Fibroblast of skin of scalp (primary cell): ENCODE measurements around the gene SPTB. TPM values are rescaled to one million over a fixed set of nuclear protein-coding genes. Genes with fewer than 3 reads are reported as not detected.
"Not testable (repeated sequence)": the region's sequence is repeated elsewhere in the genome, so short reads cannot be mapped to it uniquely, and the experiment has no call there.

ENCODE experiments used
- DNase-seq: peaks from one replicate; pipeline ENCODE4 v3.0.0-alpha.2; 2013
- polyA plus RNA-seq, 2 experiments: library from polyadenylated mRNA; unstranded; fragments of 120-200 nt; gene quantifications; one replicate each; pipeline ENCODE4 v1.2.1, GENCODE V29; 2013; ENCODE audit not compliant: insufficient read length in 2 of 2

SPTB gene
- 1.1 TPM for polyA plus RNA-seq (2013, experiment 1 of 2; ENCODE audit: insufficient read length)
- 5.1 TPM for polyA plus RNA-seq (2013, experiment 2 of 2; ENCODE audit: insufficient read length)

DNA sequence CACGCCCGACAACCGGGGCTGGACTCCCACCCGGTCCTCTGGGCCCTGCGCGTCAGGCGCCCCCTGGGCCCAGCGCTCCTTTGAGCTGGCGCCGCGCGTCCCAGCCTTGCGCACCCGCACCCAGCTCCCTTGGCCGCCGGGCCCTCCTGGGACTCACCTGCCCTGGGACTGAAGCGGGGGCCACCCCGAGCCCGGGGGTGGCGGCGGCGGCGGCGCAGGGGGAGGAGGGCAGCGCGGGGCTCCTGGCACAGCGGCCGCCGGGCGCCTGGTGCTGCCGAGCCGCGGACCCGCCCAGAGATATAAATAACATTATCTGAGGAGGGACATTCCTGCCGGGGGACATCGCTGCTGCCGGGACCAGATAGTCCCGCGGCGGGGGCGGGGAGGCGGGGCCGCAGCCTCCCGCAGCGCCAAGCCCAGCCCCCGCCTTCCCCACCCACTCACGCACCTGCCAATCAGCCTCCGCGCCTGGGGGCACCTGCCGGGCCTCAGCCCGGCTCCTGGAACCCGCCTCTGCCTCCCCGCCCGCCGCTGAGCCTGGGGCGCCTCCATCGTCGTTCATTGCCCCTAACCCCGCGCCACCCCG, at the start of gene SPTB:
Gene SPTB (minus strand): TSS at position 273 of the 586 bp plus-strand sequence. CDS start 56,813 bp downstream, outside the sequence.
- DNase-seq, result no peak

DNA sequence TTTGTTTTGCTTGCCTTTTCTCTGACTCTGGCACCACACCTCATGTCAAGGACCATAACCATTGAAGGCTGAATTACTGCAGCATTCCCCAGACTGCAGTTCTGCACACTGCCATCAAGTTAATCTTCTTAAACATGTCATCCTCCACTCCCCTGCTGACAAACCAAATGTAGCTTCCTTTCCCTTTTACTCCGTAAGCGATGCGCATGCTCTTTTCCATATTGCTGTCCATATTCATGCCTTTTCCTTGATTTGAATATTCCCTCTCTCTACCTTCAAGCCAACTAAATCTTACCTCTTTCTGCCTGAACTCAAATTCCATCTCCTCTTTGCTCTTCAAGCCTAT, 49.3 kb upstream of the SPTB start:
- no peak for DNase-seq

DNA sequence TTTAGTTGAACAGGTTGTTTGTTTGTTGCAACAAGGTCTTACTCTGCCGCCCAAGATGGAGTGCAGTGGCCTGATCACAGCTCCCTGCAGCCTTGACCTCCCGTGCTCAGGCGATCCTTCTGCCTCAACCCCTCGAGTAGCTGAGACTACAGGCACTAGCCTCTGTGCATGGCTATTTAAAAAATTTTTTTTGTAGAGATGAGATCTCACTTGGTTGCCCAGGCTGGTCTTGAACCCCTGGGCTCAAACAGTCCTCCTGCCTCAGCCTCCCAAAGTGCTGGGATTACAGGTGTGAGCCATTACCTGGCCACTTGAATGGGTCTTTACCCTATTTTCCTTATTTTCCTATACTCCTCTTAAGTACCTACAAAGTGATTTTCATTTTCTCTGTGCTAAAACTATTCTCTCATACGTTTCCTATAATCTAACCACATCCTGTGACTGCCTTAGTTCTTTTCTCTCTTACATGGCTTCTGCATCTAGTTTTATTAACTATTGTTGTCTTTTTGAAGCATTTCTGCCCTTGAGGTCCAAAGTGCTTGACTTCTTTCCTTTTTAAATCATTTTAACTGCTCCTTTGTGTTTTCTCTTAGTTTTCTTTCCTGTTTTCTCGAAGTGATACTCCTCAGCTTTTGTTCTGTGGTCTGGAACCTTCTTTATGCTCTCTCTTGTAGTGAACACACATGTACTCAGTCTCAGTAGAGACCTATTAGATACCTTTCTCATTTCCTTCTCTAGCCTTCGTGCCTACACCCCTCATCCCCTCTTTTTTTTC, 48.7 kb upstream of the SPTB start:
- no peak for DNase-seq

DNA sequence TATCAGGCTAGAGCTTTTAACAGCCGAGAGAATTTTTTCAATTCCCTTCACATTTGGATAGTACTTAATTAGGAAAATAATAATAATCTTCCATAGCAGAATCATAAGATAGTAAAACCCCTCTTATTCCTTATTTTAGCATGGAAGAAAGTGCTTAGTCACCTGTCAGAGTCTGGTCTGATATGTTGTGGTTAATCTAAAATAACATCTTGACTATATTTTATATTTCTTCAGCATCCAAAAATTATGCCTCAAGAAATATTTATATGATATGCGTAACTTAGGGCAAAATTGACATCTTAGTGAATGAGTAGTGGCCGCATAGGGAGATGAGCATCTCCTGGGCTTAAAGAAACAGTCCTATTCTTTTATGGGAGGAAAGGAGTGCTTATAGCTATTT, 47.3 kb upstream of the SPTB start:
- no peak for DNase-seq

DNA sequence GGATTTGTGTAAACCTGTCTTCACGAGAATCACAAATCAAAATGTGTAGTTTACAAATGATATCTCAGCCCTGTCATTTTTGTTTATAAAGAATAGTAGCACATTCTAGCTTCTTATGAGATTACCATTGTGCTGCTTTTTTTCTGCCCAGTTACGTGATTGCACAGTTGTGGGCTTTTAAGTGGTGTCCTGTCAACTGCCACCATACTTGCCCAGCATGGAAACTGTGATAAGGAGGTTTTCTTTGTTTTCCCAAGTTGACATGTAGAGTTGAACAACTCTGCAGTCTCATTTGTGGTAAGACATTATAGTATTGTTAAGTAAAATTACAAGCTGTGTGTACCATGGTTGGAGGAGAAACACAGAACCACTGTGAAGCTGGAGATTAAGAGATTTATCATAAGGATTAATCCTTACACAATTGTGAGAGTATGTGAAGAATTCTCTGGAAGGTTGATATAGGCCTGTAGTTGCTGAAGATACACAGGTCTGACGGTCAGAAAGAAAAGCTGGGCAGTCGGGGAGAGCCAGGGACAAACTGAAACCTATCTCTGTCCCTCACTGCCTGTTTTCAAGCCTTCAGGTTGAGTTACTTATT, 46.8 kb upstream of the SPTB start:
- DNase-seq, result no peak

DNA sequence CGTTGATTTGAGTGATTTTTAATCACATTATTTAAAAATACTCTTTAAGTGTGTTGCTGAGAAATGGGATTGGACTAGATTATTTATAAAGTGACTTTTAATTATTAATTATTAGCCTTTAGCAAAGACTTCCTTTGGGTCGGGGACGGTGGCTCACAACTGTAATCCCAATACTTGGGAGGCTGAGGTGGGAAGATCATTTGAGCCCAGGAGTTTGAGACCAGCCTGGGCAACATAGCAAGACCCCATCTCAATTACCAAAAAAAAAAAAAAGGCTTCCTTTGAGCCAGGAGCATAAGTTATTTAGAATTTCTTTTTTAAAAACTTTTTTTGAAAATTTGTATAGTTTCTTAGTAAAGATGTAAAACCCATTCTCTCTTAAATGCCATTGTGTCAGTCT, 43.3 kb upstream of the SPTB start:
- no peak for DNase-seq

DNA sequence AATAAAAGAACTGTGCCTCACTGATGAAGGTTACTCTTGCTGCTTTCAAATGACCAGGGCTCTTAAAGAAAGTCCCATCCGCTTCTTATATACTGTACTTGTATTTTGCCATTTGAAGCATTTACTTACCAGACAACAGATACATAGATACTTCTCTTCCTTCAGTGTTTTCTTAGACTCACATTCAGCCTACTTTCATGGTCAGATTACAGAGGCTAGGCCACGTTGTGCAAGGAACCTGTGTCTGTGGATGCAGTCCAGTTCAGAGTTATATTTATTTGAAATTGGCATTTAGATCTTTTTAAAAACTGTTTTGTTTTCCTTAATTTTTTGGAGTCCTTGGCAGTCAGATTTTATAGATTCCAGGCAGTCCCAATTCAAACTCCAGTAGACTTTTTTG, 40.8 kb upstream of the SPTB start:
- no peak for DNase-seq

DNA sequence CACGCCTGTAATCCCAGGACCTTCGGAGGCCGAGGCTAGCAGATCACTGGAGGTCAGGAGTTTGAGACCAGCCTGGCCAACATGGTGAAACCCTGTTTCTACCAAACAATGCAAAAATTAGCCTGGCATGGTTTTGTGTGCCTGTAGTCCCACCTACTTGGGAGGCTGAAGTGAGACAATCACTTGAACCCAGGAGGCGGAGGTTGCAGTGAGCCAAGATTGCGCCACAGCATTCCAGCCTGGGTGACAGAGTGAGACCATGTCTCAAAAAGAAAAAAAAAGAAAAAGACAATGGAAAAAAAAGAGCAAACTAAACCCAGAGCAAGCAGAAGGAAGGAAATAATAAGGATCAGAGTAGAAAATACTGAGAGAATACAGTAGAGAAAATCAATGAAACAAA, 39.9 kb upstream of the SPTB start:
- peak; percentile 31 for DNase-seq

DNA sequence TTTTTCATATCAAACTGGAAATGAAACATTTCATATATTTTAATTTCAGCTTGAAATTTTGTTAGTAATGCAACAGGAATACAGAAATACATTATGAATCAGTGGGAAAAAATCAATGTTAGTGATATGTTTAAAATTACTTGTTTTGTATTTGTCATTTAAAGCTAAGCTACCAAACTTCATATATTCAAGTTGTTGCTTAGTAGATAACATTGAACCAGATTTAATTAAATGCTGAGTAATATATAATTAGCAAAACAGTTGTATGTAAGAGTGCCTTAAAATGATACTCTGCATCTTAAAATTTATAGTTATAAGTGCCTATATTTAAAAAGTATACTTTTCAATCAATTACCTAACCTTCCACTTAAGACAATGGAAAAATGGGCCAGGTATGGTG, 39.5 kb upstream of the SPTB start:
- no peak for DNase-seq

DNA sequence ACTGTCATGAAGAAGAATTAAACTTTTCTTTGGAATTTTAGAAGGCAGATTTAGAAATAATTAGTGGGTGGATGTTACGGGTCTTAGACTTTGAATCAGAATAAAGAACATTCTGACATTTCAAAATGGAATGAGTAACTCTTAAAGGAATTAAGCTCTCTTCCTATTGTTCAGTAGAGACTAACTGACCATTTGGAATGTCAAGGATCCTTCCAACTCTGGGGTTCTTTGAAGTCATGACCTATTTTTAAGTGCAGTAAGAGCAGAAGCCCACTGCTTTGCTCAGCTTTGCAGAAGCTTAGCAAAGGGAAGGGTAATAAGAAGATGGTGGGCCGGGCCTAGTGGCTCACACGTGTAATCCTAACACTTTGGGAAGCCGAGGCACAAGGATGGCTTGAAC, 38.5 kb upstream of the SPTB start:
- no peak for DNase-seq

DNA sequence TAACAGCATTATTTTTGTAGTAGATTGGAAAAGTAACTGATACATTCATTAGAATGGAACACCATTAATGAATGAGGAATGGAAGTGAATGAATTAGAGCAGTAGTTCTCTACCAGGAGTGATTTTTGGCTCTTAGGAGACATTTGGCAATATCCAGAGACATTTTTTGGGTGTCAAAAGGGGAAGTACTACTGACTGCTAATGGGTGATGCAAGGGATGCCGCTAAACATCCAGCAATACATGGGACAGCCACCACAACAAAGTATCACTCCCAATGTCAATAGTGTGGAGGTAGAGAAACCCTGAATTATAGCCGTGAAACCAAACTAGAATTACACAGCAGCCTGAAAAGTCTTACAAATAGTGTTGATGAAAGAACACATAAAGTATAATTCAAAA, 36.1 kb upstream of the SPTB start:
- DNase-seq, result no peak

DNA sequence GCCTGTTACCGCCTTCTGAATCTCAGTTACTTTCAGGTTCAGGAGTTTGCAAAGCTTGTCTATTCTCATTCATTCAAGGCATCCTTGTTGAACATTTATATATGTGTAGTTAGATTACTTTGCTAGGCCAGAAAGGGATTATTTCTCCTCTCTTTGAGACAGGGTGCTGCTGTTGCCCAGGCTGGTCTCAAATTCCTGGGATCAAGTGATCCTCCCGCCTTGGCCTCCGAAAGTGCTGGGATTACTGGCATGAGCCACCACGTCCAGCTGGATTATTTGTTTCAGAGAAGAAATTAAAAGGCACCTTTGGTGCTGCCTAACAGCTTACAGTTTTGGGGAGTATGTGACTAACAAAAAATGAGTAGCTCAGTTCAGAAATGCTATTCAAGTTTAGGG, 35.3 kb upstream of the SPTB start:
- no peak for DNase-seq

DNA sequence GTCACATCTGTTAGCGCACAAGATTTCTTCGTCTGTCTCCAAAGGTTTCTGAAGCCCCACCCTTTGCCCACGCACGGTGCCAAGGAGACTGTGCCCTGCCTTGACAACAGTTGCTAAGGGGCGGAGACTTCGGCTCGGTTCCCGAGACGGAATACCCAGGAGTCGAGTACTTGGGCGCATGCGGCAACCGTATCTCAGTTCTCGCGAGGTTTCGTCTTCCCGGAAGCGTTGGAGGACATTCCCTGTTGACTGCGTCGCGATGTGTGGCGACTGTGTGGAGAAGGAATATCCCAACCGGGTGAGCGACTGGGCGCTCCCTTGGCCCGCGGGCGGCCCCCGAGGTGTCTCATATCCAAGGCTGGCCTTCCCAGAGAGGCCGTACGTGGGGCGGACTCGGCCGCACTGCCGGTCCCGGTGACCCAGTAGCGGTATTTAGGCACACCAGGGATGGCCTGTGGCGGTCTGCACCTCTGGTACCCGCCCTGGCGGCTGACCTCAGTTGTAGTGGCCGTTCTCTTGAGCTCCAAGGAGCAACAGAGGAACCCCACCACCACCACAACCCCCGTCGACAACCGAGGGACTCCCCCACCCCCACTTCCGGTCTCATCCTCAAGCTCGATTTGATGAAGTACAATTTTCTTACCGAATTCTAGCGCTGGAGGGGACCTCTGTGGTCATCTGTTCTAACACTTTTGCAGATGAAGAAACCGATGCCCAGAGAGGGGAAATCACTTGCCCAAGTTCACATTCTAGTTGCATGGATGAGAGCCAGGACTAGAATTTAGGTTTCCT, 34.7 kb upstream of the SPTB start, which contains the start of gene CHURC1:
Gene CHURC1 (plus strand): TSS at position 219 of the 792 bp plus-strand sequence. CDS start 41 bp downstream, at position 260.
- DNase-seq, result peak; percentile 98

DNA sequence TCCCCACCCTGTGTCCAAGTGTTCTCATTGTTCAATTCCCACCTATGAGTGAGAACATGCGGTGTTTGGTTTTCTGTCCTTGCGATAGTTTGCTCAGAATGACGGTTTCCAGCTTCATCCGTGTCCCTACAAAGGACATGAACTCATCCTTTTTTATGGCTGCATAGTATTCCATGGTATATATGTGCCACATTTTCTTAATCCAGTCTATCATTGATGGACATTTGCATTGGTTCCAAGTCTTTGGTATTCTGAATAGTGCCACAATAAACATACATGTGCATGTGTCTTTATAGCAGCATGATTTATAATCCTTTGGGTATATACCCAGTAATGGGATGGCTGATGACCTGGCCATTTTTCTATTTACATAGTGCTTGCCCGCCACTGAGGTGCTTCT, 33.8 kb upstream of the SPTB start:
- not testable (repeated sequence) for DNase-seq

DNA sequence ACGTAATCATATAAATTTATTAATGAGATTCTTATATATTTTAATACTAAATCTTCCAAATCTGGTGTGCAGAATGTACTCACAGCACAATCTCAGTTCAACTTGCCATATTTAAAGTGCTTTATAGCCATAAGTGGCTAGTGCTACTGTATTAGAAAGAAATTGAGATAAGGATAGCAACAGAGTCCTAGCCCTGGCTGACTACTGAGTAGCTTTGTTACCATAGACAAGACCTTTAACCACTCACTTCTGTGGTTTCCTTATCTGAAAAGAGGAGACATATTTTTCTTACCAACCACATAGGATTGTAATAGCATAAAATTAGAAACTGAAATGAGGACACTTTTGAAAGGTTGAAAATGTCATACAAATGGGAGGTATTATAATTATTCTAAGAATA, 32.6 kb upstream of the SPTB start:
- DNase-seq, result no peak

DNA sequence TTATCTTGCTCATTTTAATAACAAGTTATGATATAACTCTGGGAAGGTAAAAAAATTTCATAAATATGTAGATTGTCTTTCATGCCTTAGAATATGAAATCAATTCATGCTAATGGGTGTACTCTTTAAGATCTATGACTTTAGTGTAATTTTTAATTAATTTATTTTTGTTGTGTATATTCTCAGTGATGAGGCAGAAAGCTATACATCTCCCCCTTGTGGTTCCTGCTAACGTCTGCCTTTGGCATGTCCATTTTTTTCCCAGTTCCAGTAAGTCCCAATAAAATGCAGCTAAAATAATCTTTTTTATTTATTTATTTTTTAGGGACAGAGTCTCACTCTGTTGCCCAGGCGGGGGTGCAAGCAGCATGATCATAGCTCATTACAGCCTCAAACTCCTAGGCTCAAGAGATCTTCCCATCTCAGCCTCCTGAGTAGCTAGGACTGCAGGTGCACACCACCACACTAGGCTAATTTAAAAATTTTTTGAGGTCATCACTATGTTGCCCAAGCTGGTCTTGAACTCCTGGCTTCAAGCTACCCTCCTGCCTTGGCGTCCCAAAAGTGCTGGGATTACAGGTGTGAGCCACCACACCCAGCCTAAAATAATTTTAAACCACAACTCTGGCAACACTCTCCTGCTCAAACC, 31.3 kb upstream of the SPTB start:
- peak; percentile 42 for DNase-seq

DNA sequence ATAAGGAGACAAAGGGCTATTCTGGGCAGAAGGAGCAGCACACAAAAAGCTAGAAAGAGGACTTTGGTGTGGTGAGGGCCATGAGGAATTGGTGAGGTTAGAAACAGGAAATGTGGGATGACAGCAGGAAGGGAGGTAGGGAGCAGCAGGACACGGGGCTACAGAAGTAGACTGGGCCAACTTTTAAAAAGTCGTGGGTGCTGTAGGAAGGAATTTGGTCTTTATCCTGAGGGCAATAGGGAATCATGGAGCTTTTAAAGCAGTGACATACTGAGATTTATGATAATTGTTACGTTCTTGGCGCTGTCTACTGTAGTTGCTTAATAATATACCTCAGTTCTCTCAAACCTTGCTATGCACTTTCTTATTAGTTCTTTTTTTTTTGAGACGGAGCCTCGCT, 26.3 kb upstream of the SPTB start:
- DNase-seq, result no peak

DNA sequence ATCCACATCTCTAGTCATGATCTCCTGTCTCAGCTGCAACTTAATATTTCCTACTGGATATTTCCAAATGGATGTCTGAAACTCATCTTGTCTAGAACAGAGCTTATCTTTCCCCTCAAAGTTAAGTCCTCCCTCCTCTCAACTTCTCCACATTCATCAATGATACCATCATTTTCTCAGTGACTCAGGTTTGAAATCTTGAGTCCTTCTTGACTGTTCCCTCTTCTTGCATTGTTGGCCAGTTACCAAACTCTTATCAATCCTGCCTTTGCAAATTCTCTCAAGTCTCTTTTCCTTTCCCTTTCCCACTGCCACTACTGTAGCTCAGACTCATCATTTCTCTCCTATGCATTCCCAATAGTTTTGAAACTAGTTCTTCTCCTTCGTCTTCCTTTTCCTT, 20.3 kb upstream of the SPTB start:
- DNase-seq, result no peak

DNA sequence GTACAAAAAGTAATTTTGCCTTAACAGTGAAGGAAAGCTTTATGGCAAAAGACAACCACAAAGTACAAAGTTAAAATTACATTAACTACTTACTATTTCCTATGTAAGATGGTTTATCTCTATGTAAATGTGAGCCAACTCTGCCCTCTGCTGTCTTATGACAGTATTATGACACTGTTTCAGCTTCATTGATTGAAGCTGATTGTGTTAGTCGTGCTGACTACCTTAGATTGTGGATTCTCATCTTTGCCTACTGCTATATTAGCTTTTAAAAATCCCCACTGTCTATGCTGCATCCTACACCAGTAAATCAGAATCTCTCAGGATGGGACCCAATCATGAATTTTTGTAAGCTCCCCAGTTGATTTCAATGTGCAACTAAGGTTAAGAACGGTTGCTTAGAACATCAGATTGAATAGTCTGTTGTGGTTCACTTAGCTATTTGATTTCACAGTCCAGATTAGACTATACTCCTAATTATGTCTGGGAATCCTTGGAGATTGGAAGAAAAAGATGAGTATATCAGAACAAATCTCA, 12.2 kb upstream of the SPTB start:
- peak; percentile 67 for DNase-seq

DNA sequence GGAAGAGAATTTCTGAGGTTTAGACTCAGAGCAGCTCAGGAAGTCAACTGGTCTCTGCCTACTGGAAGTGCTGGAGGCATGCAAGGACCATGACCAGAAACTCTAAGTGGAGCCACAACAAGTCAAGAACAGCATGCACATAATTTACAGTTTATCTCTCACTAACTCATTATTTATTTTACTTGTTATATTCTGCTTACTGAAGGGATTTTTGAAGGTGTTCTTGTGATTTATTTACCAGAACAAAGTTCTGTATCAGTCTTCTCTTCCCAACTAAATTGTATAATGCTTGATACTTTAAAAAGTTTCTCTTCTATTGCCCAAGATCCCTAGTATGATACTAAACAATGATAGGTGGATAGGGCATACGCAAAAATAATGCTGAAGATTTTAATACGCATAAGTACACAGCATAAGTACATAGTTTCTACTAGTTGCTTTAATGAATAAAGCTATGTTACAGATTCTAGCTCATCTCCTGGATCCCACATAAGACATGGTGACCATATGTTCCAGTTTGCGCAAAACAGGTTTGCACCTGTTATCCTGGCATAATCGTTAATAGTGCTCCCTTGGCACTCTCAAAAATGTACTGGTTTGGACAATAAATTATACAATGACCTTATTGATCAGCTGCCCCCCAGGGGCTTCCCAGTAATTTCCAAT, 11.6 kb upstream of the SPTB start:
- DNase-seq, result no peak

DNA sequence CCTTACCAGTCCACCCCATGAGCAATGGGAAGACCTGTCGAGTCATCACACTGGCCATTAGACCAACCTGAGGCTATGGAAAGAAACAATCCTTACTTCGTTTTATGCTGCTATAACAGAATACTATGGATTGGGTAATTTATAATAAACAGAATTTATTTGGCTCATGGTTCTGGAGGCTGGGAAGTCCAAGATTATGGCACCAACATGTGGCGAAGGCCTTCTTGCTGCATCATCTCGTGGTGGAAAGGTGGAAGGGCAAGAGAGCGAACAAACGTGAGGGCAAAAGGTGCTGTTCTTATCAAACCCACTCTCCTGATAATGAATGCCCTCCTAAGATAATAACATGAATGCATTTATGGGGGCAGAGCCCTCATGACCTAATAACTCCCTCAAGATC, 9.6 kb upstream of the SPTB start:
- DNase-seq, result no peak

DNA sequence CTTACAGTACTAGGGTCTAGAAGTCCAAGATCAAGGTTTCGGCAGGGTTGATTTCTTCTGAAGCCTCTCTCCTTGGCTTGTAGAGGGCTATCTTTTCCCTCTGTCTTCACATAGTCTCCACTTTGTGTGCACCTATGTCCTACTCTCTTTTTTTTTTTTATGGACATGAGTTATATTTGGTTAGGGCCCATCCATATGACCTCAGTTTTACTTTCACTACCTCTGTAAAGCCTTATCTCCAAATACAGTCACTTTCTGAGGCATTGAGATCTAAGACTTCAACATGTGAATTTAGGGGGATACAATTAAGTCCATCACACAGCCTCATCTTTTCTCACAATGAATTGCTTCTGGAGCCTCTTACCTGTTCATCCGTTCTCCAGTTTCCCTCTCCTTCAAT, 5.9 kb upstream of the SPTB start:
- no peak for DNase-seq
